Astrocyte of the hippocampus (primary cell): Measurements from ENCODE around the gene PRDM2.

ENCODE experiments used
- DNase-seq: peaks from one replicate; pipeline ENCODE4 v3.0.0; 2011; ENCODE audit warnings: low read depth, low spot score

The PRDM2 gene

GRCh38 chr1:13792419-13792818 lies 92.4 kb downstream of the PRDM2 start:
- peak; percentile 70 for DNase-seq

GRCh38 chr1:13793088-13793730 lies 93.2 kb downstream of the PRDM2 start:
- DNase-seq: no peak

GRCh38 chr1:13794231-13795187 lies 94.5 kb downstream of the PRDM2 start:
- DNase-seq: no peak

- DNase-seq: no peak
These were observed 97.4 kb downstream of the PRDM2 start for GRCh38 chr1:13797397-13797796.

GRCh38 chr1:13798120-13798519 lies 98.1 kb downstream of the PRDM2 start:
- no peak for DNase-seq

- DNase-seq: no peak
These were observed 99.7 kb downstream of the PRDM2 start for GRCh38 chr1:13799502-13800283.

- peak; percentile 59 for DNase-seq
These were observed 101.2 kb downstream of the PRDM2 start for GRCh38 chr1:13801232-13801631.

GRCh38 chr1:13801655-13802486 lies 101.9 kb downstream of the PRDM2 start:
- no peak for DNase-seq

GRCh38 chr1:13802782-13803545 lies 103.0 kb downstream of the PRDM2 start:
- DNase-seq: no peak

GRCh38 chr1:13803546-13804239 lies 103.7 kb downstream of the PRDM2 start:
- DNase-seq: no peak

GRCh38 chr1:13804240-13804633 lies 104.2 kb downstream of the PRDM2 start:
- no peak for DNase-seq

GRCh38 chr1:13805431-13805830 lies 105.4 kb downstream of the PRDM2 start:
- DNase-seq: no peak

GRCh38 chr1:13806108-13806507 lies 106.1 kb downstream of the PRDM2 start:
- no peak for DNase-seq

GRCh38 chr1:13807209-13807608 lies 107.2 kb downstream of the PRDM2 start:
- DNase-seq: peak; percentile 28

GRCh38 chr1:13808729-13809131 lies 108.7 kb downstream of the PRDM2 start:
- peak; percentile 48 for DNase-seq

GRCh38 chr1:13809461-13810159 lies 109.6 kb downstream of the PRDM2 start:
- DNase-seq: no peak

GRCh38 chr1:13812456-13813397 lies 112.7 kb downstream of the PRDM2 start:
- no peak for DNase-seq

GRCh38 chr1:13813398-13814012 lies 113.5 kb downstream of the PRDM2 start:
- peak; percentile 41 for DNase-seq
